ENCODE measurements around the gene TTC17. TPM values are rescaled to one million over a fixed set of nuclear protein-coding genes. Genes with fewer than 3 reads are reported as not detected.

The TTC17 gene
- total and polyA plus RNA-seq, 2 donors (not counting 1 experiment from before 2014, with no cell fraction given): 68.7 to 176 TPM

GRCh38 chr11:43382614-43383013 lies 23.9 kb downstream of the TTC17 start:
- H3K4me3 ChIP-seq (ENCODE audit: control extremely low read depth in 1 of 5, extremely low read depth in 1 of 5, insufficient read depth in 1 of 5, low read depth in 2 of 5, low read length in 4 of 5): no peak overlapping the region
- WGBS (ENCODE audit: insufficient coverage): 90% methylated on average over 1 of the region's 1 CpG
- ATAC-seq (ENCODE audit: low read depth) (no peak), DNase-seq (no peak)
- ChIA-PET POLR2A (no interaction called here), CTCF (interaction anchor here (0.7 kb wide), 1 partner anchor 395 kb away, joined by 3 read pairs; no protein-coding TSS in a partner anchor)
- H3K27ac Mint-ChIP-seq: no peak overlapping the region
- no peaks in the 10 kb centered on the region for H3K9me3 Mint-ChIP-seq (ENCODE audit: insufficient read depth)
- H3K27ac ChIP-seq (ENCODE audit: low read length in 2 of 2): no peak overlapping the region
- intact Hi-C loops (cut with micrococcal nuclease): no loop called here
- H3K36me3 ChIP-seq (replicated peaks in 1 of 2; ENCODE audit: control extremely low read depth in 1 of 2, control insufficient read depth in 1 of 2, extremely low read depth in 1 of 2, insufficient read depth in 2 of 2, low read length in 1 of 2): peaks cover 14 to 18% of the 10 kb centered on the region in 2 experiments
- H3K9me3 ChIP-seq (ENCODE audit: control extremely low read depth in 1 of 3, control insufficient read depth in 2 of 3, insufficient read depth in 1 of 3, low read length in 2 of 3): no peaks in the 10 kb centered on the region
- H3K9ac ChIP-seq (ENCODE audit: low read length): no peak overlapping the region
- no peaks in the 10 kb centered on the region for H4K20me1 ChIP-seq (ENCODE audit: control insufficient read depth, insufficient read depth, low read length, poor library complexity, severe bottlenecking)
- TF ChIP-seq CTCF (IDR thresholded peaks at IDR 0.05) (no peak), EZH2 (IDR thresholded peaks at IDR 0.05; ENCODE audit: borderline replicate concordance, insufficient read depth, low read depth, low read length, poor library complexity, severe bottlenecking) (no peak)
- H3K4me1 ChIP-seq (ENCODE audit: control insufficient read depth in 2 of 2, insufficient read depth in 2 of 2, low read length in 2 of 2): peaks cover 0 to 3% of the 10 kb centered on the region in 2 donors
- H3K27me3 Mint-ChIP-seq: no peaks in the 10 kb centered on the region
- H3K4me2 ChIP-seq (replicated peaks; ENCODE audit: low read depth, low read length, poor library complexity, severe bottlenecking): no peak overlapping the region
- no peak overlapping the region for H3K4me3 Mint-ChIP-seq
- H3K4me1 Mint-ChIP-seq: peaks cover 3% of the 10 kb centered on the region
- H3K79me2 ChIP-seq (ENCODE audit: control insufficient read depth, insufficient read depth, low read length): peaks cover 9% of the 10 kb centered on the region
- H3K27me3 ChIP-seq (replicated peaks in 1 of 4; ENCODE audit: control extremely low read depth in 1 of 4, control insufficient read depth in 3 of 4, insufficient read depth in 4 of 4, low read length in 3 of 4): no peaks in the 10 kb centered on the region
- H2AFZ ChIP-seq (ENCODE audit: insufficient read depth, low read depth, low read length, poor library complexity, severe bottlenecking): no peak overlapping the region

GRCh38 chr11:43384393-43384792 lies 25.7 kb downstream of the TTC17 start:
- H3K9me3 ChIP-seq (ENCODE audit: control extremely low read depth in 1 of 3, control insufficient read depth in 2 of 3, insufficient read depth in 1 of 3, low read length in 2 of 3): no peaks in the 10 kb centered on the region
- peaks cover 5% of the 10 kb centered on the region for H3K79me2 ChIP-seq (ENCODE audit: control insufficient read depth, insufficient read depth, low read length)
- no peaks in the 10 kb centered on the region for H3K9me3 Mint-ChIP-seq (ENCODE audit: insufficient read depth)
- TF ChIP-seq CTCF (IDR thresholded peaks at IDR 0.05): no peak
- no peak for TF ChIP-seq EZH2 (IDR thresholded peaks at IDR 0.05; ENCODE audit: borderline replicate concordance, insufficient read depth, low read depth, low read length, poor library complexity, severe bottlenecking)
- H3K4me3 Mint-ChIP-seq: no peak overlapping the region
- H2AFZ ChIP-seq (ENCODE audit: insufficient read depth, low read depth, low read length, poor library complexity, severe bottlenecking): no peak overlapping the region
- H3K4me1 Mint-ChIP-seq: peaks cover 2% of the 10 kb centered on the region
- ATAC-seq (ENCODE audit: low read depth): no peak
- no peak overlapping the region for H3K9ac ChIP-seq (ENCODE audit: low read length)
- peaks cover 0 to 3% of the 10 kb centered on the region in 2 donors for H3K4me1 ChIP-seq (ENCODE audit: control insufficient read depth in 2 of 2, insufficient read depth in 2 of 2, low read length in 2 of 2)
- H3K36me3 ChIP-seq (replicated peaks in 1 of 2; ENCODE audit: control extremely low read depth in 1 of 2, control insufficient read depth in 1 of 2, extremely low read depth in 1 of 2, insufficient read depth in 2 of 2, low read length in 1 of 2): peaks cover 18 to 19% of the 10 kb centered on the region in 2 experiments
- intact Hi-C loops (cut with micrococcal nuclease): no loop called here
- H3K4me3 ChIP-seq (ENCODE audit: control extremely low read depth in 1 of 5, extremely low read depth in 1 of 5, insufficient read depth in 1 of 5, low read depth in 2 of 5, low read length in 4 of 5): no peak overlapping the region
- H3K27me3 ChIP-seq (replicated peaks in 1 of 4; ENCODE audit: control extremely low read depth in 1 of 4, control insufficient read depth in 3 of 4, insufficient read depth in 4 of 4, low read length in 3 of 4): no peaks in the 10 kb centered on the region
- H3K4me2 ChIP-seq (replicated peaks; ENCODE audit: low read depth, low read length, poor library complexity, severe bottlenecking): no peak overlapping the region
- no peak overlapping the region for H3K27ac ChIP-seq (ENCODE audit: low read length in 2 of 2)
- no peaks in the 10 kb centered on the region for H3K27me3 Mint-ChIP-seq
- WGBS (ENCODE audit: insufficient coverage): 100% methylated on average over 4 of the region's 5 CpGs
- POLR2A ChIA-PET: no interaction called here
- no peak overlapping the region for H3K27ac Mint-ChIP-seq
- CTCF ChIA-PET: no interaction called here
- no peaks in the 10 kb centered on the region for H4K20me1 ChIP-seq (ENCODE audit: control insufficient read depth, insufficient read depth, low read length, poor library complexity, severe bottlenecking)
- no peak for DNase-seq
